ENCODE data around the gene CES2.

- TF ChIP-seq TSHZ2 (CRISPR knock-in tag; IDR thresholded peaks at IDR 0.05), result no peak
- no peak for TF ChIP-seq ZFP3 (CRISPR knock-in tag; IDR thresholded peaks at IDR 0.05)
- TF ChIP-seq CSRNP3 (CRISPR knock-in tag; IDR thresholded peaks at IDR 0.05), result no peak
- TF ChIP-seq POU6F1 (CRISPR knock-in tag; IDR thresholded peaks at IDR 0.05; ENCODE audit: borderline replicate concordance, low read depth), result no peak
Measured at GRCh38 chr16:66950971-66951790, 15.9 kb downstream of the CES2 start.

Measured in SK-N-SH treated with all-trans-retinoic acid at 6 μM for 48 hours (cell line).